ENCODE measurements around the gene PTPRK.
"Not testable (repeated sequence)": the region's sequence is repeated elsewhere in the genome, so short reads cannot be mapped to it uniquely, and the experiment has no call there.

Gene PTPRK

GRCh38 chr6:128455959-128456358 lies 64.4 kb downstream of the PTPRK start:
- no peaks in the 10 kb centered on the region for H3K36me3 ChIP-seq (ENCODE audit: control insufficient read depth in 1 of 2, insufficient read depth in 2 of 2, low read length in 2 of 2)
- H3K9me3 ChIP-seq (ENCODE audit: control insufficient read depth in 1 of 2, low read length in 2 of 2): no peaks in the 10 kb centered on the region
- no peak overlapping the region for H3K27ac ChIP-seq (ENCODE audit: low read depth, low read length)
- H3K4me3 ChIP-seq (ENCODE audit: low read depth in 1 of 2, low read length in 2 of 2): no peak overlapping the region
- H3K4me1 ChIP-seq (ENCODE audit: control insufficient read depth in 1 of 2, insufficient read depth in 2 of 2, low read length in 2 of 2): peaks cover 0 to 13% of the 10 kb centered on the region in 2 donors
- no peak overlapping the region for H3K9ac ChIP-seq (ENCODE audit: low read depth in 1 of 2, low read length in 2 of 2)
- no peaks in the 10 kb centered on the region for H3K27me3 ChIP-seq (ENCODE audit: control insufficient read depth in 1 of 2, insufficient read depth in 2 of 2, low read length in 2 of 2)

DNA sequence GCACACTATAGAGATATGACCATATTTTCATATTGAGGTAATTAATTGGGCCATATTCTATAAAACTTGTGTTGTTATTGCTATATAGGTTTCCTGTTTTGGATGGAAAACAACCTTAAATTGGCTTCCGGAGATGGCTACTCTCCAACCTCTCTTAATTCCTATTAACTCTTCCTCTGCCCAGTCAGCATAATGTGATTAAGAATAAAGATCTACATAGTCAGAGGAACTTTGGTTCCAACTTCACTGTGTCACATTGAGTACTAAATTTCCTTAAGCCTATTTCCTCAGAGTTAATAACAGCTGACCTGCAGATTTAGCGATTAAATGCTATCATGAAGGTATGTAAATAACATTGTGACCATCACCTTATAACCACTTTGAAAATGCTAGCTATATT lies 67.7 kb downstream of the PTPRK start:
- Histone ChIP-seq H3K27me3 (ENCODE audit: control insufficient read depth in 1 of 2, insufficient read depth in 2 of 2, low read length in 2 of 2) (no peaks in the 10 kb centered on the region), H3K4me1 (ENCODE audit: control insufficient read depth in 1 of 2, insufficient read depth in 2 of 2, low read length in 2 of 2) (peaks cover 0 to 13% of the 10 kb centered on the region in 2 donors), H3K27ac (ENCODE audit: low read depth, low read length) (no peak overlapping the region), H3K4me3 (ENCODE audit: low read depth in 1 of 2, low read length in 2 of 2) (no peak overlapping the region), H3K36me3 (ENCODE audit: control insufficient read depth in 1 of 2, insufficient read depth in 2 of 2, low read length in 2 of 2) (no peaks in the 10 kb centered on the region), H3K9me3 (ENCODE audit: control insufficient read depth in 1 of 2, low read length in 2 of 2) (no peaks in the 10 kb centered on the region), H3K9ac (ENCODE audit: low read depth in 1 of 2, low read length in 2 of 2) (no peak overlapping the region)

DNA sequence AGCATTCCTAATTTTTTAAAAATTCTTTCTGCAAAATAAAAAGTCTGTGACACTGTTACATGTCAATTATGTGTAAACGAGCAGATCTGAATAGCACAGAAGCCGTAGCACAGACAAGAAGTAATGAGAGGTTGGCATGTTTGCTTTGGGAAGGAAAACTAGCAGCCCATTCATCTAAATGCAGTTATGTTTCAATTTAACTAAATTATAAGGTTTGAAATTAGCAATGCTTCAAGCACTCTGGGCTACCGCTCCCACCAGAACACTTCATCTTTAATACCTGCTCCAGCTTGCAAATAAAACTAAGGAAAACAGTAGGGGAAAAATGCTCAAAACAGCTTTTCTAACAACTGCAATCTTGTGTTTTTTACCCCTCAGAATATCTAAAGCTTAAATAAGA lies 73.9 kb downstream of the PTPRK start:
- Histone ChIP-seq H3K4me3 (ENCODE audit: low read depth in 1 of 2, low read length in 2 of 2) (no peak overlapping the region), H3K9ac (ENCODE audit: low read depth in 1 of 2, low read length in 2 of 2) (no peak overlapping the region), H3K27me3 (ENCODE audit: control insufficient read depth in 1 of 2, insufficient read depth in 2 of 2, low read length in 2 of 2) (no peaks in the 10 kb centered on the region), H3K36me3 (ENCODE audit: control insufficient read depth in 1 of 2, insufficient read depth in 2 of 2, low read length in 2 of 2) (no peaks in the 10 kb centered on the region), H3K9me3 (ENCODE audit: control insufficient read depth in 1 of 2, low read length in 2 of 2) (no peaks in the 10 kb centered on the region), H3K27ac (ENCODE audit: low read depth, low read length) (no peak overlapping the region), H3K4me1 (ENCODE audit: control insufficient read depth in 1 of 2, insufficient read depth in 2 of 2, low read length in 2 of 2) (no peaks in the 10 kb centered on the region)

DNA sequence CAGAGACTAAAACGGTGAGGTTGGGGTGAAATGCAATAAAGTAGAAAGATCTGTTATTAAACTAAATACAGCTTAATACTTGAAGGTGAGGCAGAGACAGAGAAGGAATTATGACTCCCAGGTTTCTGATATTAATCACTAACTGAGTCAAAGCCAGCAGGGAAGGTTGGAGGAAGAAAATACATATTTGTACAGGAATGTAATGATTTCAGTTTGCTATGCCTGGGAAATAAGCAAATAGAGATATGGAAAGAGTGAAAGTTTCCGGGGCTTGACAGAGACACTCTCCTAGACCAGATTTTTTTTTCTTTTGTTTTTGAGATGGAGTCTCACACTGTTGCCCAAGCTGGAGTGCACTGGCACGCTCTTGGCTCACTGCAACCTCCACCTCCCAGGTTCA lies 76.8 kb downstream of the PTPRK start:
- Histone ChIP-seq H3K4me3 (ENCODE audit: low read depth in 1 of 2, low read length in 2 of 2) (no peak overlapping the region), H3K9me3 (ENCODE audit: control insufficient read depth in 1 of 2, low read length in 2 of 2) (no peaks in the 10 kb centered on the region), H3K27me3 (ENCODE audit: control insufficient read depth in 1 of 2, insufficient read depth in 2 of 2, low read length in 2 of 2) (no peaks in the 10 kb centered on the region), H3K36me3 (ENCODE audit: control insufficient read depth in 1 of 2, insufficient read depth in 2 of 2, low read length in 2 of 2) (no peaks in the 10 kb centered on the region), H3K27ac (ENCODE audit: low read depth, low read length) (no peak overlapping the region), H3K9ac (ENCODE audit: low read depth in 1 of 2, low read length in 2 of 2) (no peak overlapping the region), H3K4me1 (ENCODE audit: control insufficient read depth in 1 of 2, insufficient read depth in 2 of 2, low read length in 2 of 2) (no peaks in the 10 kb centered on the region)

DNA sequence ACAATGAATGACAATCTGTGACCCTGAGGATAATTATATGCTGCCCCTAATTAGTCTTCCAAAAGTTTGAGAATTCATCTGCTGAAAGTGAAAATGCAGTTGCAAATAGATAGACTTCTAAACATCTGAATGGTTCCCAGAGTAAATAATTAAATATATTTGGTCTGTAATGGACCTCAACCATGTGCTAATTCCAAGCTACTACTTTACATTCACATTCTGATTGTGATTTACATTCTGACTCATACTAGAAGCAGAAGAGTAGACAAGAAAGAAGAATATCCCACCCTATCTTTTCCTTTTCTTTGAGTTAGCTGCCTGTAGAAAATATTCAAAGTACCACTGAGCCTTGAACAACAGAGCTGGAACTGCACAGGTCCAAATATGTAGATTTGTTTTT lies 80.8 kb downstream of the PTPRK start:
- no peaks in the 10 kb centered on the region for H3K4me1 ChIP-seq (ENCODE audit: control insufficient read depth in 1 of 2, insufficient read depth in 2 of 2, low read length in 2 of 2)
- H3K27me3 ChIP-seq (ENCODE audit: control insufficient read depth in 1 of 2, insufficient read depth in 2 of 2, low read length in 2 of 2): no peaks in the 10 kb centered on the region
- no peaks in the 10 kb centered on the region for H3K36me3 ChIP-seq (ENCODE audit: control insufficient read depth in 1 of 2, insufficient read depth in 2 of 2, low read length in 2 of 2)
- H3K9ac ChIP-seq (ENCODE audit: low read depth in 1 of 2, low read length in 2 of 2): no peak overlapping the region
- H3K9me3 ChIP-seq (ENCODE audit: control insufficient read depth in 1 of 2, low read length in 2 of 2): no peaks in the 10 kb centered on the region
- no peak overlapping the region for H3K27ac ChIP-seq (ENCODE audit: low read depth, low read length)
- no peak overlapping the region for H3K4me3 ChIP-seq (ENCODE audit: low read depth in 1 of 2, low read length in 2 of 2)

GRCh38 chr6:128438393-128438792 lies 82.0 kb downstream of the PTPRK start:
- Histone ChIP-seq H3K4me1 (ENCODE audit: control insufficient read depth in 1 of 2, insufficient read depth in 2 of 2, low read length in 2 of 2) (no peaks in the 10 kb centered on the region), H3K4me3 (ENCODE audit: low read depth in 1 of 2, low read length in 2 of 2) (no peak overlapping the region), H3K9ac (ENCODE audit: low read depth in 1 of 2, low read length in 2 of 2) (no peak overlapping the region), H3K9me3 (ENCODE audit: control insufficient read depth in 1 of 2, low read length in 2 of 2) (no peaks in the 10 kb centered on the region), H3K36me3 (ENCODE audit: control insufficient read depth in 1 of 2, insufficient read depth in 2 of 2, low read length in 2 of 2) (no peaks in the 10 kb centered on the region), H3K27ac (ENCODE audit: low read depth, low read length) (no peak overlapping the region), H3K27me3 (ENCODE audit: control insufficient read depth in 1 of 2, insufficient read depth in 2 of 2, low read length in 2 of 2) (no peaks in the 10 kb centered on the region)

GRCh38 chr6:128437685-128438084 lies 82.7 kb downstream of the PTPRK start:
- Histone ChIP-seq H3K9ac (ENCODE audit: low read depth in 1 of 2, low read length in 2 of 2) (no peak overlapping the region), H3K9me3 (ENCODE audit: control insufficient read depth in 1 of 2, low read length in 2 of 2) (no peaks in the 10 kb centered on the region), H3K27me3 (ENCODE audit: control insufficient read depth in 1 of 2, insufficient read depth in 2 of 2, low read length in 2 of 2) (no peaks in the 10 kb centered on the region), H3K36me3 (ENCODE audit: control insufficient read depth in 1 of 2, insufficient read depth in 2 of 2, low read length in 2 of 2) (no peaks in the 10 kb centered on the region), H3K4me3 (ENCODE audit: low read depth in 1 of 2, low read length in 2 of 2) (no peak overlapping the region), H3K4me1 (ENCODE audit: control insufficient read depth in 1 of 2, insufficient read depth in 2 of 2, low read length in 2 of 2) (no peaks in the 10 kb centered on the region), H3K27ac (ENCODE audit: low read depth, low read length) (no peak overlapping the region)

DNA sequence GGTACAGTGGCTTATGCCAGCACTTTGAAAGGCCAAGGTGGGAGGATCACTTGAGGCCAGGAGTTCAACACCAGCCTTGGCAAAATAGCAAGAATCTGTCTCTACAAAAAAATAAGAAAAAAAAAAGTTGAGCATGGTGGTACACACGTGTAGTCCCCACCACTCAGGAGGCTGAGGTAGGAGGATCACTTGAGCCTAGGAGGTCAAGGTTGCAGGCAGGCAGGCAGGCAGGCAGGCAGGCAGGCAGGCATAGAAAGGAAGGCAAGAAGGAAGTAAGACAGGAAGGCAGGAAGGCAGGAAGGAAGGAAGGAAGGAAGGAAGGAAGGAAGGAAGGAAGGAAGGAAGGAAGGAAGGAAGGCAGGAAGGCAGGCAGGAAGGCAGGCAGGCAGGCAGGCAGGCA lies 85.6 kb downstream of the PTPRK start:
- H3K27me3 ChIP-seq (ENCODE audit: control insufficient read depth in 1 of 2, insufficient read depth in 2 of 2, low read length in 2 of 2); H3K9me3 ChIP-seq (ENCODE audit: control insufficient read depth in 1 of 2, low read length in 2 of 2); H3K9ac ChIP-seq (ENCODE audit: low read depth in 1 of 2, low read length in 2 of 2); H3K4me3 ChIP-seq (ENCODE audit: low read depth in 1 of 2, low read length in 2 of 2); H3K4me1 ChIP-seq (ENCODE audit: control insufficient read depth in 1 of 2, insufficient read depth in 2 of 2, low read length in 2 of 2); H3K36me3 ChIP-seq (ENCODE audit: control insufficient read depth in 1 of 2, insufficient read depth in 2 of 2, low read length in 2 of 2); H3K27ac ChIP-seq (ENCODE audit: low read depth, low read length): not testable (repeated sequence)

DNA sequence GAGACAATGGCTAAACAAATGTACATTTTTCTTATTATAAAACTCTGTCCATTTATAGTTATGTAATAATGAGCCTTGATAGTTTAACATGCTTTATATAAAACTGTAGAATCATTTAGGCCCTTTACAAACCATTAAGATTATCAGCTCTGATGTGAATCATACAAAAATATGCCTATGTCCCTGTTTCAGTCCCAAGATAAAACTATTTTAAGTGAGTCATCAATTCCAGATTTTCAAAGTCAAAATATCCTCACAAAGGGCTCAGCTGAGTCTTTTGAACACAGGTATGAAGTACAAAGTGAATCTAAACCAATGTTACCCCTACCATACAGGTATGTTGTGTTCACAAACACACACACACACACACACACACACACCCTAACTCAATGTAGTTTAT lies 88.0 kb downstream of the PTPRK start:
- Histone ChIP-seq H3K36me3 (ENCODE audit: control insufficient read depth in 1 of 2, insufficient read depth in 2 of 2, low read length in 2 of 2) (no peaks in the 10 kb centered on the region), H3K9ac (ENCODE audit: low read depth in 1 of 2, low read length in 2 of 2) (no peak overlapping the region), H3K9me3 (ENCODE audit: control insufficient read depth in 1 of 2, low read length in 2 of 2) (no peaks in the 10 kb centered on the region), H3K27ac (ENCODE audit: low read depth, low read length) (no peak overlapping the region), H3K4me1 (ENCODE audit: control insufficient read depth in 1 of 2, insufficient read depth in 2 of 2, low read length in 2 of 2) (peaks cover 0 to 3% of the 10 kb centered on the region in 2 donors), H3K4me3 (ENCODE audit: low read depth in 1 of 2, low read length in 2 of 2) (no peak overlapping the region), H3K27me3 (ENCODE audit: control insufficient read depth in 1 of 2, insufficient read depth in 2 of 2, low read length in 2 of 2) (no peaks in the 10 kb centered on the region)

GRCh38 chr6:128427139-128427538 lies 93.3 kb downstream of the PTPRK start:
- Histone ChIP-seq H3K9me3 (ENCODE audit: control insufficient read depth in 1 of 2, low read length in 2 of 2) (no peaks in the 10 kb centered on the region), H3K4me1 (ENCODE audit: control insufficient read depth in 1 of 2, insufficient read depth in 2 of 2, low read length in 2 of 2) (peaks cover 0 to 3% of the 10 kb centered on the region in 2 donors), H3K27me3 (ENCODE audit: control insufficient read depth in 1 of 2, insufficient read depth in 2 of 2, low read length in 2 of 2) (no peaks in the 10 kb centered on the region), H3K27ac (ENCODE audit: low read depth, low read length) (no peak overlapping the region), H3K9ac (ENCODE audit: low read depth in 1 of 2, low read length in 2 of 2) (no peak overlapping the region), H3K36me3 (ENCODE audit: control insufficient read depth in 1 of 2, insufficient read depth in 2 of 2, low read length in 2 of 2) (no peaks in the 10 kb centered on the region), H3K4me3 (ENCODE audit: low read depth in 1 of 2, low read length in 2 of 2) (no peak overlapping the region)

GRCh38 chr6:128425856-128426255 lies 94.5 kb downstream of the PTPRK start:
- Histone ChIP-seq H3K27me3 (ENCODE audit: control insufficient read depth in 1 of 2, insufficient read depth in 2 of 2, low read length in 2 of 2) (no peaks in the 10 kb centered on the region), H3K9me3 (ENCODE audit: control insufficient read depth in 1 of 2, low read length in 2 of 2) (no peaks in the 10 kb centered on the region), H3K4me1 (ENCODE audit: control insufficient read depth in 1 of 2, insufficient read depth in 2 of 2, low read length in 2 of 2) (peaks cover 0 to 3% of the 10 kb centered on the region in 2 donors), H3K4me3 (ENCODE audit: low read depth in 1 of 2, low read length in 2 of 2) (no peak overlapping the region), H3K27ac (ENCODE audit: low read depth, low read length) (no peak overlapping the region), H3K9ac (ENCODE audit: low read depth in 1 of 2, low read length in 2 of 2) (no peak overlapping the region), H3K36me3 (ENCODE audit: control insufficient read depth in 1 of 2, insufficient read depth in 2 of 2, low read length in 2 of 2) (no peaks in the 10 kb centered on the region)

Data from duodenal mucosa (tissue), 2 donors.